Measurements from ENCODE around the gene NR5A1. TPM values are rescaled to one million over a fixed set of nuclear protein-coding genes. Genes with fewer than 3 reads are reported as not detected.

Gene NR5A1
- total and polyA plus RNA-seq, 5 donors: not detected

DNA sequence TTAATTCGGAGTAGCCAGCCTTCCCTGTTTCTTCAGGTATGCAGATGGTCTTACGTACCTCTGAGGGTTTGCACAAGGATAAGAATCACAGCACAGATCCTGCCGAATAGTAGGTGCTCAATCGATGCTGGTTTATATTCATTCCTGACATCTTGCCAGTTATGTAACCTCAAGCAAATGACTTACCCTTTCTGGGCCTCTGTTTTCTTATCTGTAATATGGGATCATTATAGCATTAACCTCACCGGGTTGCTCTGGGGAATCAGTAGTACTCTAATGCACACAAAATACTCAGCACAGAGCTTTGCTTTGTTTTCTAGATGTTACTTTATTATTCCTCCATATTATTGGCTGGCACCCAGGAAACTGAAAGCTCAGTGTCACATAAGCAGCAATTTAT is 7.7 kb upstream of the NR5A1 start:
- DNase-seq (no peak), ATAC-seq (no peak)
- H3K27ac ChIP-seq (ENCODE audit: low read length): no peak overlapping the region
- H3K4me1 ChIP-seq (ENCODE audit: control insufficient read depth, insufficient read depth, low read length): peaks cover 2% of the 10 kb centered on the region
- intact Hi-C loops (cut with DNase I): no loop called here
- H3K27me3 ChIP-seq (ENCODE audit: control insufficient read depth, insufficient read depth): no peaks in the 10 kb centered on the region
- WGBS: 82% methylated on average over 5 of the region's 5 CpGs
- no peaks in the 10 kb centered on the region for H3K9me3 ChIP-seq (ENCODE audit: control insufficient read depth, low read length)
- no peak overlapping the region for H3K4me3 ChIP-seq (ENCODE audit: low read length)

DNA sequence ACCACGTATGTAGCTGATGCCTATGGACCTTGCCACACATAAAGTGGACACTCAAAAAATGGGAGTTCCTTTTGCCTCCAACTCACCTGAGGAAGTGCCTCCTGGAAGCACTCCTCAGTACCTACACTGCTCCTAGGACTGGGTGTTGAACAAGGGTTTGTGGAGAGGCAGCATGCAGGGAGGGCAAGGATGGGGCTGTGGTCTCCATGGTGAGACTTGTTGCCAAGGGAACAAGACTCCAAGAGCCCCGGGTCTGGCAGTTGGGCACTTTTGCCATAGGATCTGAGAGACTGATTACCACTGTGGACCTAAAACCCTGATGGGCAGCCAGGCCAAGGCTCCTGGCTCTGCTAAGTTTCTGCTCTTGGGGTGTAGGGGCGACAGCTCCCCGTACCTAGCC is 6.9 kb upstream of the NR5A1 start:
- no peaks in the 10 kb centered on the region for H3K27me3 ChIP-seq (ENCODE audit: control insufficient read depth, insufficient read depth)
- DNase-seq: no peak
- WGBS: 80% methylated on average over 4 of the region's 4 CpGs
- no peak overlapping the region for H3K4me3 ChIP-seq (ENCODE audit: low read length)
- H3K4me1 ChIP-seq (ENCODE audit: control insufficient read depth, insufficient read depth, low read length): peaks cover 2% of the 10 kb centered on the region
- no peak overlapping the region for H3K27ac ChIP-seq (ENCODE audit: low read length)
- intact Hi-C loops (cut with DNase I): no loop called here
- no peak for ATAC-seq
- H3K9me3 ChIP-seq (ENCODE audit: control insufficient read depth, low read length): no peaks in the 10 kb centered on the region

DNA sequence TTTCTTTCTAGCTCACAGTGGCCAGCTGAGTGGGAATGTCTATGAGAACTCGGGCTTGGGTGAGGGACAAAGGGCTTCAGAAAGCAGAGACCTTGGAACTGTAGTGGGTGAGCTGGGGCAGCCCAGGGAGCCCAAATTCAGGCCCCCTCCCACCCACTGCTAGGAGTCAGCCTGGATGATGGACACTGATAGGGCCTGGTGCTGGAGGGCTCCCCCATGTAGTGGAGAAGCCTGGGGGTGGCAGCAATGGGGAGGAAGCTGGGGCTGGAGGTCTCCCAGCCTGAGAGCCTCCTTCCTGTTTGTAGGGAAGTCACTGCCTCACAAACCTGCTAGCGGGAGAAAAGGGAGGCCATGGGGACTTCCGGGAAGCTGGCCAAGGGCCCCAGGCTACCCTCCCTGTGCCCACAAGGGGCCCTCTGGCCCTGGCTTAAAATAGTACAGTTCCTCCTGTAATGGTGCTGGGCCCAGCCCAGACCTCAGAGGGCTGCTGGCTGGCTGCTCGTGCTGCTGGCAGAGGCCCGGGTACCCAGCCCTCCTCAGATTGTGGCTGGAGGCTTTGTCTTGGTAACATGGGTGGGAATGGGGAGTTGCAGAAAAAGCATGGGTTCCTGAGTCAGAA is 6.3 kb upstream of the NR5A1 start:
- intact Hi-C loops (cut with DNase I): no loop called here
- Histone ChIP-seq H3K27ac (ENCODE audit: low read length) (no peak overlapping the region), H3K9me3 (ENCODE audit: control insufficient read depth, low read length) (no peaks in the 10 kb centered on the region), H3K27me3 (ENCODE audit: control insufficient read depth, insufficient read depth) (no peaks in the 10 kb centered on the region), H3K4me3 (ENCODE audit: low read length) (no peak overlapping the region), H3K4me1 (ENCODE audit: control insufficient read depth, insufficient read depth, low read length) (peaks cover 2% of the 10 kb centered on the region)
- DNase-seq (peak in 1 of 3 donors; percentile 66), ATAC-seq (peak; percentile 62 to 78)
- WGBS: 37% methylated on average over 5 of the region's 5 CpGs

DNA sequence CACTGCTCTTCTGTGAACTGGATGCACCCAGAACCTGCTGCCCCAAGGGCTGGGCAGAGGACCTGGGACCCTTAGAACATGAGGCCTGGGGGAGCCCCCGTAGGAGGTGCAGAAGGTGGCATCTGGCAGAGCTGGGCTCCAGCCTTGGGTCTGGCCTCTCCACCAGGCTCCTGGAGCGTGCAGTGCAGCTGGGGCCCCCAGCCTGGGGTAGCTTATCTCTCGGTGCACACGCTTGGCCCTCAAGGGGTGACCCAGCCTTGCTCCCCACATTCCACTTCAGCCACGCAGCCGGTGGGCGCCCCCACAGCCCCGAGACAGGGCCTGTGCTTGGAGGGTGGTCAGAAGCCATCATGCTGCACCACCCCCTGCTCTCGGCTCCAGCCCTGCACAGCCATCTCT is 5.6 kb upstream of the NR5A1 start:
- H3K27ac ChIP-seq (ENCODE audit: low read length): no peak overlapping the region
- H3K27me3 ChIP-seq (ENCODE audit: control insufficient read depth, insufficient read depth): no peaks in the 10 kb centered on the region
- no peaks in the 10 kb centered on the region for H3K9me3 ChIP-seq (ENCODE audit: control insufficient read depth, low read length)
- 70% methylated on average over 9 of the region's 9 CpGs for WGBS
- H3K4me1 ChIP-seq (ENCODE audit: control insufficient read depth, insufficient read depth, low read length): peaks cover 2% of the 10 kb centered on the region
- DNase-seq: peak in 1 of 3 donors; percentile 50
- no peak overlapping the region for H3K4me3 ChIP-seq (ENCODE audit: low read length)
- intact Hi-C loops (cut with DNase I): no loop called here
- ATAC-seq: peak in 1 of 2 donors; percentile 23

DNA sequence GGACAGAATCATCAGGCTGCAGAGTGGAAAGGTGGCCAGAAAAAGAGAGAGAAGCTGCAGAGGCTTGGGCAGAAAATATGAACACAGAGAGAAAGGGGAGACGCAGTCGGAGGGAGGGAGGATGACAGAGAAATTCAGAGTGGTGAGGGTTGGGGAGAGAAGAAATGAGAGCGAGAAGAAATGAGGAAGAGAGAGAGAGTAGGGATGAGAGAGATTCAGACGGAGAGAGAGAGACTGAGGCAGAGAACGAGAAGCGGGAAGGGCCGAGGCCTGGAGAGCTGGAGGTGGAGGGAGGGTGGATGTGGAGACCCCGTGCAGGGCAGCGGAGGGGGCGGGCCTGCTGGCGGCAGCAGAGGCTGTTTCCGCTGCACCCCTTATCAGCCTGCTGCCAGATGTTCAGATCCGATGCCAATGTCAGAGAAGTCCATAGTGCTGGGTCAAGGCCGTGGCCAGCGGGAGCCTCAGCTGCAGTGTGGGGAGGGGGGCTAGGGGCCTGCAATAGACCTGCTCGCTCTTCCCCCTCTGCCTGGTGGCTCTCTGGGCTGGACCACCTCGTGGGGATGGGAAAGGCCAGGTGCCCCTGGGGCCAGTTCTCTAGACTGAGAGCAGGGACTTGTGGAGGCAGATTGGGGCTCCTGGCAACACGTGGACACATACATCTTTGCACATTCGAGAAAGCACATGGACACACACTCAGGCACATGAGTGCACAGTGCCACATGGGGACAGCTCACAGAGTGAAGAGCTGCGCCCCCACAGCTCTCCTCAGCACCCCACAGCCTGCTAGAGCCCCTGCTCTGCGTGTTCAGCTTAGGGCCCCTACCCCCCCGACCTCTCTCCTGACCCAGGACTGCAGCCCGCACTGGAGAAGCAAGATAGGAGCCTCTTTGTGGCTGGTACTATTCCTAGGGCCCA is 4.9 kb upstream of the NR5A1 start:
- no peak for DNase-seq
- H3K9me3 ChIP-seq (ENCODE audit: control insufficient read depth, low read length): no peaks in the 10 kb centered on the region
- no peak overlapping the region for H3K27ac ChIP-seq (ENCODE audit: low read length)
- peaks cover 2% of the 10 kb centered on the region for H3K4me1 ChIP-seq (ENCODE audit: control insufficient read depth, insufficient read depth, low read length)
- no peaks in the 10 kb centered on the region for H3K27me3 ChIP-seq (ENCODE audit: control insufficient read depth, insufficient read depth)
- no peak overlapping the region for H3K4me3 ChIP-seq (ENCODE audit: low read length)
- peak in 1 of 2 donors; percentile 18 for ATAC-seq
- WGBS: 47% methylated on average over 23 of the region's 23 CpGs
- intact Hi-C loops (cut with DNase I): no loop called here

DNA sequence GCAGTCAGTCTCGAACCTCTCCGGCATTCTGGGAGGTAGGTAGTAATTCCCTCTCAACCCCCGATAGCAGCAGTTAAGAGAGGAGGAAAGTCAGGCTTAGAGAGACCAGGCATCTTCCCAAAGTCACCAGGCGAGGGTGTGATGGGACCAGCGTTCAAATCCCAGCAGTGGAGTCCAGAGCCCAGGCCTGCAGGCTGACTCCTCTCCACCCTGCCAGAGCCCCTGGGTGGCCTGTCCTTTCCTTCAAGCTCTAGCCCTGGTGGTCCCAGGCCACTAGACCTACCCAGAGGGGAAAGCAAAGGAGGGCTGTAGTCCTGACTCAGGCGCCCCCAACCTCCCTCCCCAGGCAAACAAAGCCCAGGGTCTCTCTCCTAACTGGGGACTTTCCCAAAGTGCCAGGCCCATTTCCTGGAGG is 4.2 kb upstream of the NR5A1 start:
- 82% methylated on average over 6 of the region's 6 CpGs for WGBS
- DNase-seq (no peak), ATAC-seq (no peak)
- Histone ChIP-seq H3K4me3 (ENCODE audit: low read length) (no peak overlapping the region), H3K4me1 (ENCODE audit: control insufficient read depth, insufficient read depth, low read length) (peaks cover 2% of the 10 kb centered on the region), H3K27ac (ENCODE audit: low read length) (no peak overlapping the region), H3K27me3 (ENCODE audit: control insufficient read depth, insufficient read depth) (no peaks in the 10 kb centered on the region), H3K9me3 (ENCODE audit: control insufficient read depth, low read length) (no peaks in the 10 kb centered on the region)
- intact Hi-C loops (cut with DNase I): no loop called here

DNA sequence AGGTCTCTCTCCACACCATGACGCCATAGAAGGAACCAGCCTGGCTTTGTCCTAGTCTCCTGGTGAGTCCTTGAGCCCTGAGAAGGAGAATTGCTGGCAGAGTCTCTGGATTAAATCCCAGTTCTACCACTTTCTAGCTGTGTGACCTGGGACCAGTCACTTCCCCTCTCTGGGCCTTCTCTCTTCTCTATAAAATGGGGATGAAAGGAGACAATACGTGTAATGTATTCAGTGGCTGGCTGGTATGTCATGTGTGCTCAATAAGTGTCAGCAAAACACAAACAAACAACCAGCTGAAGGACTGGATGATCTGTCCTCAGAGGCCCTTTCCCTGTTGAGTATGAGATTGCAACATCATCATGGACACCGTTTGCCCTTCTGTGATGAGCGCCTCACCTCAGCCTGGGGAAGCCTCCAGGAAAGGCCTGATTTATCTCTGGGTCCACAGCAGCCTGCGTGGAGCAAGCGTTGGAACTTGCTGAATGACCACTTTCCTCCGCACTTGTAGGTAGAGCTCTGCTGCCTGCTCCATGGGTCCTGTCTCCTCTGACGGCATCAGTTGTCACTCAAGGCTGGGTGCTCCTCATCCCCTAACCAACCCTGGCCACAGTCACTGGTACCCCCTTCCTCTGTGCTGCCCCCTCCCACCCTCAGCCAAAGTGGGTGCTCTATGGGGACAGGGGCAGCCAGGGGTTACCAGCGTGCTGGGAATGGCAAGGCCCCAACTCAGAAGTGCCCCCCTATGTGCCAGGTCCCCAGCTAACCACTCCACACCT is 3.6 kb upstream of the NR5A1 start:
- WGBS: 84% methylated on average over 9 of the region's 9 CpGs
- no peak overlapping the region for H3K27ac ChIP-seq (ENCODE audit: low read length)
- intact Hi-C loops (cut with DNase I): no loop called here
- ATAC-seq: no peak
- DNase-seq: no peak
- peaks cover 2% of the 10 kb centered on the region for H3K4me1 ChIP-seq (ENCODE audit: control insufficient read depth, insufficient read depth, low read length)
- H3K27me3 ChIP-seq (ENCODE audit: control insufficient read depth, insufficient read depth): no peaks in the 10 kb centered on the region
- H3K9me3 ChIP-seq (ENCODE audit: control insufficient read depth, low read length): no peaks in the 10 kb centered on the region
- no peak overlapping the region for H3K4me3 ChIP-seq (ENCODE audit: low read length)

DNA sequence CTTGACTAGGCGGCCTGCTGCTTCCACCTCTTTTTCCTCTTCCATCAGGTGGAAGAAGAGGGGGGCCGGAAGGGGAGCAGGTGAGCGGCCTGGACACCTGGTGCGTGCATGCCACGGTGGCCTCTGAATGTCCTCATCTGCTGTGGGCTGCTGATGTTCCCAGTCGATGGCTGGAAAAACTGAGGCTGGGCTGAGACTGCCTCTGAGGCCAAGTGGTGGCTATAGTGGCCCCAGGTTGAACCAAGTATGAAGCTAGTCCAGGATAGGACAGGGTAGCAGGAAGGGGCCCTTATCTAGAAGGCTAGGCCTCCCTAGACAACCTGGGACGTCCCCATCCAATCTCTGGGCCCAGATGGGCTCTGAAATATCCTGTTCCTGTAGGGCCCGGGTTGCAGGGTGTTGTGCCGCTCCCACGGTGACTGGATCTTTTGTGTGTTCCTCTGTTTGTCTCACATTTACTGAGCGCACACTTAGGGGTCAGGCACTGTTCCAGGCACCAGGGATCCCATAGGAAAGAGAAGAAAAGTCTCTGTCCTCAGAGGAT is 753 bp upstream of the NR5A1 start:
- WGBS: 86% methylated on average over 11 of the region's 11 CpGs
- Histone ChIP-seq H3K4me3 (ENCODE audit: low read length) (no peak overlapping the region), H3K4me1 (ENCODE audit: control insufficient read depth, insufficient read depth, low read length) (no peaks in the 10 kb centered on the region), H3K27ac (ENCODE audit: low read length) (no peak overlapping the region), H3K27me3 (ENCODE audit: control insufficient read depth, insufficient read depth) (no peaks in the 10 kb centered on the region), H3K9me3 (ENCODE audit: control insufficient read depth, low read length) (no peaks in the 10 kb centered on the region)
- intact Hi-C loops (cut with DNase I): no loop called here
- ATAC-seq: no peak
- no peak for DNase-seq

DNA sequence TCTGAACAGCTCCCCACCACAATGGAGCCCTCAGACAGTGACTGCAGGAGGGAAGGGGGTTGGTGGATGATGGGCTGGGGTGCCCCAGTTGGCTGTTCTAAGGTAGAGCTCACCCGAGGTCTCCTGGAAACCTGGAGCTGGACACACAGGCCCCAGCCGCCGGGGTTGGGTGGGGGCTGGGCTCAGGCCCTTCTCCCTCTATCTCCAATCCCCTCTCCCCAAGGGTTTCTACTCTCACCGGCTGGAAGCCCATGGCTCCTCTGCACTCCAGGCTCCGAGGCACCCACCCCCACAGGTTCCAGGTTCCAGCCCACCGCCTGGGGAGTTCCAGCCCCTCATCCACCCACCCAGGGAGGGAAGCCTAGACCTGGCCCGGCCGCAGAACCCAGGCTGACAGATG is 766 bp downstream of the NR5A1 start:
- DNase-seq: peak in 1 of 3 donors; percentile 41
- no peak overlapping the region for H3K4me3 ChIP-seq (ENCODE audit: low read length)
- H3K27ac ChIP-seq (ENCODE audit: low read length): no peak overlapping the region
- intact Hi-C loops (cut with DNase I): no loop called here
- H3K9me3 ChIP-seq (ENCODE audit: control insufficient read depth, low read length): no peaks in the 10 kb centered on the region
- no peak for ATAC-seq
- no peaks in the 10 kb centered on the region for H3K27me3 ChIP-seq (ENCODE audit: control insufficient read depth, insufficient read depth)
- H3K4me1 ChIP-seq (ENCODE audit: control insufficient read depth, insufficient read depth, low read length): no peaks in the 10 kb centered on the region
- 85% methylated on average over 8 of the region's 8 CpGs for WGBS

DNA sequence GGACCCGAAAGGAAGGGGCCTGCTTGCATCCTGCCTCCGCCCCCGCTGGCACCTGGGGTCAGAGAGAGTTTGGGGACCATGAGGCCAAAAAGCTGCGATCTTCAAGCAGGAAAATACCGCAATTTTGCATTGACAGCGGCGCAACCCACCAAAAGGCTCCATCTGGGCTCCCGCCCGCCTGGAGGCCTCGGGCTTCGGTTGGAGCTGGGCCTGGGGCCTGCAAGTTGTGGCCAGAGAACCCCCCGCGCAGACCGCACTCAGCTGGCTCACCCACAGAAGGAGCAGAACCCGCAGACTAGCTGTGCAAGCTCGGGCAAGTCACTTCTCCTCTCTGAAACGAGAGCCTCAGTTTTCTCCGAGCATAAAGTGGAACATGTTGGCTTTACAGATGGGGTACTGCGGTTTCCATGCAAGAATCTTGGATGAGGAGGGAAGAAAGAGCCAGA is 1.3 kb downstream of the NR5A1 start:
- no peaks in the 10 kb centered on the region for H3K4me1 ChIP-seq (ENCODE audit: control insufficient read depth, insufficient read depth, low read length)
- H3K27ac ChIP-seq (ENCODE audit: low read length): no peak overlapping the region
- no peak for DNase-seq
- no peak overlapping the region for H3K4me3 ChIP-seq (ENCODE audit: low read length)
- ATAC-seq: no peak
- H3K27me3 ChIP-seq (ENCODE audit: control insufficient read depth, insufficient read depth): no peaks in the 10 kb centered on the region
- 82% methylated on average over 19 of the region's 19 CpGs for WGBS
- no peaks in the 10 kb centered on the region for H3K9me3 ChIP-seq (ENCODE audit: control insufficient read depth, low read length)
- intact Hi-C loops (cut with DNase I): no loop called here
